ENCODE measurements around the gene MYPN. TPM values are rescaled to one million over a fixed set of nuclear protein-coding genes. Genes with fewer than 3 reads are reported as not detected.

MYPN gene
- total RNA-seq, 1 experiment from 2014 or later = 6.0 TPM

GRCh38 chr10:68166871-68167585 lies 57.7 kb downstream of the MYPN start:
- Histone ChIP-seq H3K9me3 (ENCODE audit: low read length) (no peaks in the 10 kb centered on the region), H3K4me2 (ENCODE audit: low read length) (no peak overlapping the region), H4K20me1 (ENCODE audit: low read length) (no peaks in the 10 kb centered on the region), H3K9me2 (replicated peaks; ENCODE audit: low read length) (no peaks in the 10 kb centered on the region), H3K27me3 (ENCODE audit: low read length) (no peaks in the 10 kb centered on the region), H3F3A (ENCODE audit: low read length, unreplicated experiment) (no peaks in the 10 kb centered on the region), H3K4me3 (ENCODE audit: low read length) (no peak overlapping the region), H3K27ac (ENCODE audit: low read length) (no peak overlapping the region), H3K4me1 (ENCODE audit: insufficient read depth, low read length) (no peaks in the 10 kb centered on the region), H2AFZ (ENCODE audit: low read length) (no peak overlapping the region), H3K79me2 (ENCODE audit: low read length) (no peaks in the 10 kb centered on the region), H3K36me3 (ENCODE audit: low read depth, low read length) (no peaks in the 10 kb centered on the region), H3K9ac (ENCODE audit: low read length) (no peak overlapping the region)
- CTCF ChIA-PET = no interaction called here
- no peak for ATAC-seq
- POLR2A ChIA-PET (ENCODE audit: unreplicated experiment) = no interaction called here
- intact Hi-C loops (cut with micrococcal nuclease) = no loop called here
- BruUV-seq (replicated peaks) = no TSS peak
- TF ChIP-seq CTCF (conservative IDR thresholded peaks at IDR 0.05; ENCODE audit: low read depth, low read length) = no peak
- no peak for TF ChIP-seq EZH2 (IDR thresholded peaks at IDR 0.05; ENCODE audit: low read length, unreplicated experiment)
- TF ChIP-seq EZH2phosphoT487 (IDR thresholded peaks at IDR 0.05; ENCODE audit: borderline replicate concordance, low read length) = no peak
- DNase-seq = no peak

GRCh38 chr10:68167586-68168189 lies 58.4 kb downstream of the MYPN start:
- H3K79me2 ChIP-seq (ENCODE audit: low read length) = no peaks in the 10 kb centered on the region
- no peak overlapping the region for H3K4me3 ChIP-seq (ENCODE audit: low read length)
- DNase-seq (no peak), ATAC-seq (no peak)
- H3K9ac ChIP-seq (ENCODE audit: low read length) = no peak overlapping the region
- H3K36me3 ChIP-seq (ENCODE audit: low read depth, low read length) = no peaks in the 10 kb centered on the region
- POLR2A ChIA-PET (ENCODE audit: unreplicated experiment) = no interaction called here
- no peaks in the 10 kb centered on the region for H4K20me1 ChIP-seq (ENCODE audit: low read length)
- intact Hi-C loops (cut with micrococcal nuclease) = no loop called here
- no peak overlapping the region for H3K4me2 ChIP-seq (ENCODE audit: low read length)
- no peak overlapping the region for H3K27ac ChIP-seq (ENCODE audit: low read length)
- CTCF ChIA-PET = no interaction called here
- no peaks in the 10 kb centered on the region for H3K9me3 ChIP-seq (ENCODE audit: low read length)
- no peaks in the 10 kb centered on the region for H3K4me1 ChIP-seq (ENCODE audit: insufficient read depth, low read length)
- TF ChIP-seq EZH2phosphoT487 (IDR thresholded peaks at IDR 0.05; ENCODE audit: borderline replicate concordance, low read length) = no peak
- BruUV-seq (replicated peaks) = no TSS peak
- H3K9me2 ChIP-seq (replicated peaks; ENCODE audit: low read length) = no peaks in the 10 kb centered on the region
- H3K27me3 ChIP-seq (ENCODE audit: low read length) = no peaks in the 10 kb centered on the region
- H2AFZ ChIP-seq (ENCODE audit: low read length) = no peak overlapping the region
- no peaks in the 10 kb centered on the region for H3F3A ChIP-seq (ENCODE audit: low read length, unreplicated experiment)

- Histone ChIP-seq H3K4me3 (ENCODE audit: low read length) (no peak overlapping the region), H3K27ac (ENCODE audit: low read length) (no peak overlapping the region), H3K27me3 (ENCODE audit: low read length) (no peaks in the 10 kb centered on the region), H3K79me2 (ENCODE audit: low read length) (no peaks in the 10 kb centered on the region), H3K36me3 (ENCODE audit: low read depth, low read length) (no peaks in the 10 kb centered on the region), H3K9ac (ENCODE audit: low read length) (no peak overlapping the region), H3K4me2 (ENCODE audit: low read length) (no peak overlapping the region), H3K4me1 (ENCODE audit: insufficient read depth, low read length) (no peaks in the 10 kb centered on the region), H4K20me1 (ENCODE audit: low read length) (no peaks in the 10 kb centered on the region), H3K9me3 (ENCODE audit: low read length) (no peaks in the 10 kb centered on the region), H2AFZ (ENCODE audit: low read length) (no peak overlapping the region), H3K9me2 (replicated peaks; ENCODE audit: low read length) (no peaks in the 10 kb centered on the region), H3F3A (ENCODE audit: low read length, unreplicated experiment) (no peaks in the 10 kb centered on the region)
- intact Hi-C loops (cut with micrococcal nuclease) = no loop called here
- no peak for ATAC-seq
- TF ChIP-seq CTCF (conservative IDR thresholded peaks at IDR 0.05; ENCODE audit: low read depth, low read length) (no peak), EZH2 (IDR thresholded peaks at IDR 0.05; ENCODE audit: low read length, unreplicated experiment) (no peak), EZH2phosphoT487 (IDR thresholded peaks at IDR 0.05; ENCODE audit: borderline replicate concordance, low read length) (no peak)
- POLR2A ChIA-PET (ENCODE audit: unreplicated experiment) = no interaction called here
- CTCF ChIA-PET = no interaction called here
- no TSS peak for BruUV-seq (replicated peaks)
- DNase-seq = no peak
Observed at GRCh38 chr10:68171539-68172080, 62.3 kb downstream of the MYPN start.

All from PC-3 (cell line).